HEK293 (cell line): ENCODE measurements around the gene GAPDHS.

Experiments used
- CTCF ChIP-seq: fragments of 450-650 bp; formaldehyde crosslinking; IDR thresholded peaks from 2 replicates; pipeline ENCODE4 v1.5.1; 2016; ENCODE audit warnings: missing biosample characterization, missing genetic modification characterization
- ZNF24 ChIP-seq: fragments of 450-650 bp; formaldehyde crosslinking; IDR thresholded peaks from 2 replicates; pipeline ENCODE4 v1.5.1; 2016; ENCODE audit warnings: missing biosample characterization, missing genetic modification characterization
- ZNF274 ChIP-seq, 2 experiments: fragments of 200-500 bp in 1 of 2; fragments of 450-650 bp in 1 of 2; sonication (Bioruptor generic) in 1 of 2; formaldehyde crosslinking in 1 of 2; IDR thresholded peaks; 2 replicates each; pipeline versions ENCODE4 v1.5.1 to v1.6.1; 2014 to 2016; ENCODE audit warnings: borderline replicate concordance in 1 of 2, inconsistent platforms in 1 of 2, low read length in 1 of 2, missing biosample characterization in 1 of 2, missing genetic modification characterization in 1 of 2
- ZNF521 ChIP-seq: fragments of 450-650 bp; formaldehyde crosslinking; IDR thresholded peaks from 2 replicates; pipeline ENCODE4 v1.5.1; 2017; ENCODE audit warnings: missing biosample characterization, mild to moderate bottlenecking, missing genetic modification characterization

- TF ChIP-seq CTCF (tag by site-specific recombination) (no peak; the same call in 1 of the 2 replicates), ZNF274 (IDR thresholded peaks at IDR 0.05; ENCODE audit: low read length) (no peak), ZNF274 (tag by site-specific recombination; IDR thresholded peaks at IDR 0.05; ENCODE audit: borderline replicate concordance) (no peak), ZNF24 (tag by site-specific recombination) (no peak), ZNF521 (tag by site-specific recombination) (no peak)
These were observed 24.1 kb upstream of the GAPDHS start for GRCh38 chr19:35509018-35509652.
